HepG2 (cell line): ENCODE results near the gene HCRT. TPM values are rescaled to one million over a fixed set of nuclear protein-coding genes. Genes with fewer than 3 reads are reported as not detected.

Experiments used
- AHR ChIP-seq: IDR thresholded peaks from 2 replicates; pipeline ENCODE4 v1.6.1; 2018; ENCODE audit warnings: missing genetic modification reagents, missing compliant biosample characterization
- CSRNP2 ChIP-seq: sonication (generic); formaldehyde crosslinking; conservative IDR thresholded peaks from 2 replicates; pipeline ENCODE4 v1.8.0; 2022; ENCODE audit warnings: low read depth, missing genetic modification reagents
- EZH2 ChIP-seq: conservative IDR thresholded peaks from 2 replicates; pipeline ENCODE4 v1.6.1; 2012; ENCODE audit warnings: mild to moderate bottlenecking, low read depth, low read length, moderate library complexity
- FOXP1 ChIP-seq, 2 experiments: fragments of 450-650 bp in 1 of 2; IDR thresholded peaks; 2 replicates each; pipeline ENCODE4 v1.6.1; 2017 to 2018; ENCODE audit warnings: antibody characterized with exemption in 1 of 2
- FUBP1 ChIP-seq: sonication (generic); formaldehyde crosslinking; IDR thresholded peaks from 2 replicates; pipeline ENCODE4 v1.5.1; 2020; ENCODE audit warnings: missing genetic modification reagents, mild to moderate bottlenecking, borderline replicate concordance
- HOXA3 ChIP-seq: sonication (generic); formaldehyde crosslinking; IDR thresholded peaks from 2 replicates; pipeline ENCODE4 v1.5.0; 2020; ENCODE audit warnings: missing genetic modification reagents
- KAT2B ChIP-seq: fragments of 150-350 bp; IDR thresholded peaks from 2 replicates; pipeline ENCODE4 v1.6.1; 2014; ENCODE audit warnings: low read depth, low read length, borderline replicate concordance
- KDM4B ChIP-seq: sonication (generic); formaldehyde crosslinking; IDR thresholded peaks from 2 replicates; pipeline ENCODE4 v1.4.0; 2020; ENCODE audit warnings: missing genetic modification reagents
- MTF1 ChIP-seq: sonication (generic); formaldehyde crosslinking; IDR thresholded peaks from 2 replicates; pipeline ENCODE4 v1.5.0; 2020; ENCODE audit warnings: missing genetic modification reagents
- SNRNP70 ChIP-seq: fragments of 200-400 bp; formaldehyde crosslinking; IDR thresholded peaks from 2 replicates; pipeline ENCODE4 v1.6.1; 2017; ENCODE audit warnings: mild to moderate bottlenecking, low read depth, low read length, moderate library complexity
- STAG1 ChIP-seq: sonication (generic); formaldehyde crosslinking; IDR thresholded peaks from 2 replicates; pipeline ENCODE4 v1.4.0; 2020; ENCODE audit warnings: missing genetic modification reagents
- TEAD2 ChIP-seq: sonication (generic); formaldehyde crosslinking; IDR thresholded peaks from 2 replicates; pipeline ENCODE4 v1.9.0; 2021; ENCODE audit warnings: missing genetic modification reagents
- ZBTB26 ChIP-seq: IDR thresholded peaks from 2 replicates; pipeline ENCODE4 v1.6.1; 2016; ENCODE audit warnings: missing compliant biosample characterization, missing genetic modification reagents, borderline replicate concordance
- ZFP1 ChIP-seq: IDR thresholded peaks from 2 replicates; pipeline ENCODE4 v1.6.1; 2016
- ZMYM3 ChIP-seq: sonication (generic); formaldehyde crosslinking; IDR thresholded peaks from 2 replicates; pipeline ENCODE4 v1.5.1; 2020; ENCODE audit warnings: mild to moderate bottlenecking, missing genetic modification reagents
- ZNF281 ChIP-seq: sonication (generic); formaldehyde crosslinking; IDR thresholded peaks from 2 replicates; pipeline ENCODE4 v1.4.0; 2020; ENCODE audit warnings: missing genetic modification reagents, borderline replicate concordance
- ZNF530 ChIP-seq: sonication (generic); formaldehyde crosslinking; IDR thresholded peaks from 2 replicates; pipeline ENCODE4 v1.5.0; 2020; ENCODE audit warnings: low read depth, mild to moderate bottlenecking, missing genetic modification reagents
- ZNF766 ChIP-seq: sonication (generic); formaldehyde crosslinking; IDR thresholded peaks from 2 replicates; pipeline ENCODE4 v1.5.0; 2020; ENCODE audit warnings: missing genetic modification reagents, borderline replicate concordance
- ZSCAN25 ChIP-seq: sonication (generic); formaldehyde crosslinking; IDR thresholded peaks from 2 replicates; pipeline ENCODE4 v1.8.0; 2022; ENCODE audit warnings: mild to moderate bottlenecking, missing genetic modification reagents
- ZUFSP ChIP-seq: sonication (generic); formaldehyde crosslinking; IDR thresholded peaks from 2 replicates; pipeline ENCODE4 v1.9.0; 2021; ENCODE audit warnings: missing genetic modification reagents, mild to moderate bottlenecking, borderline replicate concordance
- polyA plus RNA-seq, 8 experiments: library from polyadenylated mRNA; depleted of rRNA in 3 of 8; stranded (reverse) in 7 of 8; unstranded in 1 of 8; fragments of >200 nt; fragmentation: Illumina TruSeq in 4 of 8; extraction: Trizol in 4 of 8; gene quantifications; 2 replicates each; pipeline versions ENCODE4 v1.2.1 to v1.2.3, GENCODE V29; 2011 to 2016; ENCODE audit warnings: low read depth in 4 of 8, missing spikeins in 1 of 8, mixed read lengths in 1 of 8; ENCODE audit not compliant: insufficient read depth in 1 of 8
- total RNA-seq, 5 experiments: library from RNA; depleted of rRNA; stranded (reverse); fragments of >200 nt; fragmentation: Illumina TruSeq; extraction: Trizol; gene quantifications; 2 replicates each; pipeline ENCODE4 v1.2.3, GENCODE V29; 2016; ENCODE audit warnings: low read depth in 1 of 5

The HCRT gene
- total and polyA plus RNA-seq, 2 of the 13 experiments (the other 11 are each of a cell fraction or from before 2014, with no cell fraction given), result not detected

GRCh38 chr17:42193969-42194899, 9.0 kb upstream of the HCRT start, which contains the start of gene GHDC (continued):
- TF ChIP-seq FUBP1 (CRISPR knock-in tag) (no peak), MTF1 (no peak), SNRNP70 (no peak), TEAD2 (CRISPR knock-in tag) (no peak), AHR (CRISPR knock-in tag) (no peak), KDM4B (peak; percentile 92; the same call in 1 of the 2 replicates), ZNF530 (no peak), ZFP1 (CRISPR knock-in tag) (no peak), KAT2B (no peak), ZBTB26 (peak; percentile 64; the same call in 1 of the 2 replicates), ZNF281 (CRISPR knock-in tag) (no peak), HOXA3 (CRISPR knock-in tag) (peak; percentile 71), ZUFSP (CRISPR knock-in tag) (no peak), EZH2 (no peak), STAG1 (no peak), ZMYM3 (CRISPR knock-in tag) (peak; percentile 97), ZSCAN25 (CRISPR knock-in tag) (0 out of 2 replicates have a peak, but pooled peaks have one; percentile 17), CSRNP2 (CRISPR knock-in tag) (no peak), ZNF766 (CRISPR knock-in tag) (0 out of 2 replicates have a peak, but pooled peaks have one; percentile 6), FOXP1 (IDR thresholded peaks at IDR 0.05) (no peak), FOXP1 (CRISPR knock-in tag; IDR thresholded peaks at IDR 0.05) (no peak)
